Measurements from ENCODE around the gene RAI14.
"Not testable (repeated sequence)": the region's sequence is repeated elsewhere in the genome, so short reads cannot be mapped to it uniquely, and the experiment has no call there.

Gene RAI14

DNA sequence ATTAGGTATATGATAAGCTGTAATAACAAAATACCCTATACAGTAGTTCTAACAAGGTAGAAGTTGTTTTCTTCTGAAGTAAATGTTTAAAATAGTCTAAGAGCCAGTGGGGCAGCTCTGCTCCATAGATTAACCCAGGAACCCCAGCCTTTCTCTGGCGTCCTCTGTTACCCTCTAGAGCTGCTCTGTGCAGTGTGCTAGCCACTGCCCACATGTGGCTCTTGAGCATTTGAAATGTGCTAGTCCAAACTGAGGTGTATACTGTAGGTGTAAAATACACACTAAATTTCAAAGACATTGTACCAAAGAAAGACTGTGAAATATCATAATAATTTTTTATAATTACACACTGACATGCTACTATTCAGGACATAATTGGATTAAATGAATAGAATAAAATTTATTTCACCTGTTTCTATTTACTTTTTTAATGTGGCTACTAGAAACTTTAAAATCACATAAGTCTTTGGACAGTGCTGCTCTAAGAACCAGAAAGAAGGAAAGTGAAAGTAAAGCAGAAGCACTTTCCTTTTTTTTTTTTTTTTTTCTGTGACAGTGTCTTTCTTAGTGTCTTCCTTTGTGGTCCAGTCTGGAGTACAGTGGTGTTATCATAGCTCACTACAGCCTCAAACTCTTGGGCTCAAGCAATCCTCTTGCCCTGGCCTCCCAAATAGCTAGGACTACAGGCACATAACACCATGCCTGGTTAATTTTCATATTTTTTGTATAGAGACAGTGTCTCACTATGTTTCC, 39.3 kb downstream of the RAI14 start:
- Histone ChIP-seq H3K4me3 (ENCODE audit: low read length in 2 of 2) (no peak overlapping the region), H3K27ac (ENCODE audit: low read depth in 2 of 2, low read length in 2 of 2) (no peak overlapping the region), H3K27me3 (ENCODE audit: control insufficient read depth in 2 of 2, insufficient read depth in 2 of 2, low read length in 2 of 2) (no peaks in the 10 kb centered on the region), H3K4me1 (ENCODE audit: control insufficient read depth in 2 of 2, insufficient read depth in 2 of 2, low read length in 2 of 2) (peaks cover 3 to 14% of the 10 kb centered on the region in 2 donors), H3K9ac (ENCODE audit: low read depth in 1 of 2, low read length in 2 of 2) (no peak overlapping the region), H3K9me3 (ENCODE audit: control insufficient read depth in 2 of 2, low read length in 2 of 2) (no peaks in the 10 kb centered on the region), H3K36me3 (ENCODE audit: control insufficient read depth in 2 of 2, insufficient read depth in 2 of 2, low read length in 2 of 2) (no peaks in the 10 kb centered on the region)

DNA sequence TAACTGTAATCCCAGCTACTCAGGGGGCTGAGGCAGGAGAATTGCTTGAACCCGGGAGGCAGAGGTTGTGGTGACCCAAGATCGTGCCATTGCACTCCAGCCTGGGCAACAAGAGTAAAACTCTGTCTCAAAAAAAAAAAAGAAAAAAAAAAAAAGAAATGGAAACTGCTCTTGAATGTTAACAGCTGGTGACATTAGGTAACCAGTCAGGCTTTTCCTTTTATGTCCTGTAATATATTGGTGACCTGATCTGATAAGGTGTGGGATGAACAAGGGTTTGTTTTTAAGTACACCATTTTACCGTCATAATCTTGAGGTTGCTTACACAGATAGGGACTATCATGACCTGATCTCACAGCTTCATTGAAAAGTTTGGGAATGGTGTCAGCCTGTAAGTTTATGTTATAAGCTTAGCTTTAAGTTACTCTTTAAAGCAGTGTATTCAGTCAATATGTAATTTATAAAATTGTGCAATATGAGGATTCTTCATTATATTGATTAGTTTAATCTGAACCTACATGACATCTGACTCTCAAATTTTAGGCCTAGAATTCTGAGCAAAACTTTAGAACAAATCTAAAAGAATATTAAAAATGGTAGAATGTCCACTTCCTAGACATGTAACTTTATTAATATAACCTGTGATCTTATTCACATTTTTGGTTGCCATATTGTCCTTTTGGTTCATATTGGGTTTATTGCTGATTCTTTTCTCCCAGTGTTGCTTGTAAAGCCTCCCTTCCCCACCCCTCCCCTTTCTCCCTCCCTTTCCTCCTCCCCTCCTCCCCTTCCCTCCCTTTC, 41.4 kb downstream of the RAI14 start:
- Histone ChIP-seq H3K4me1 (ENCODE audit: control insufficient read depth in 2 of 2, insufficient read depth in 2 of 2, low read length in 2 of 2) (peaks cover 3 to 14% of the 10 kb centered on the region in 2 donors), H3K9ac (ENCODE audit: low read depth in 1 of 2, low read length in 2 of 2) (no peak overlapping the region), H3K27ac (ENCODE audit: low read depth in 2 of 2, low read length in 2 of 2) (no peak overlapping the region), H3K9me3 (ENCODE audit: control insufficient read depth in 2 of 2, low read length in 2 of 2) (no peaks in the 10 kb centered on the region), H3K27me3 (ENCODE audit: control insufficient read depth in 2 of 2, insufficient read depth in 2 of 2, low read length in 2 of 2) (no peaks in the 10 kb centered on the region), H3K36me3 (ENCODE audit: control insufficient read depth in 2 of 2, insufficient read depth in 2 of 2, low read length in 2 of 2) (no peaks in the 10 kb centered on the region), H3K4me3 (ENCODE audit: low read length in 2 of 2) (no peak overlapping the region)

DNA sequence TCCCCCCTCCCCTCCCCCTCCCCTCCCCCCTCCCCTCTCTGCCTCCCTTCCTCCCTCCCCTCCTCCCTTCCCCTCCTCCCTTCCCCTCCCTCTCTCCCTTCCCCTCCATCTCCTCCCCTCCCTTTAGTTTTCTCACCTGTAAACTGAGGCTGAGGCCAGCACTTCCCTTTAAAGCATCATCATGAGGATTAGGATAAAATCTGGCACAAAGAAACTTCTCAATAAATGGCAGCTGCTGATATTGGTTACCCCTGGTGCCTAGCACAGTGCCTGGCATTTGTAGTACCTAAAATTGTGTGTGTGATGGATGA, 41.9 kb downstream of the RAI14 start:
- Histone ChIP-seq H3K4me1 (ENCODE audit: control insufficient read depth in 2 of 2, insufficient read depth in 2 of 2, low read length in 2 of 2) (peaks cover 3 to 14% of the 10 kb centered on the region in 2 donors), H3K27me3 (ENCODE audit: control insufficient read depth in 2 of 2, insufficient read depth in 2 of 2, low read length in 2 of 2) (no peaks in the 10 kb centered on the region), H3K4me3 (ENCODE audit: low read length in 2 of 2) (no peak overlapping the region), H3K27ac (ENCODE audit: low read depth in 2 of 2, low read length in 2 of 2) (no peak overlapping the region), H3K9me3 (ENCODE audit: control insufficient read depth in 2 of 2, low read length in 2 of 2) (no peaks in the 10 kb centered on the region), H3K9ac (ENCODE audit: low read depth in 1 of 2, low read length in 2 of 2) (no peak overlapping the region), H3K36me3 (ENCODE audit: control insufficient read depth in 2 of 2, insufficient read depth in 2 of 2, low read length in 2 of 2) (no peaks in the 10 kb centered on the region)

DNA sequence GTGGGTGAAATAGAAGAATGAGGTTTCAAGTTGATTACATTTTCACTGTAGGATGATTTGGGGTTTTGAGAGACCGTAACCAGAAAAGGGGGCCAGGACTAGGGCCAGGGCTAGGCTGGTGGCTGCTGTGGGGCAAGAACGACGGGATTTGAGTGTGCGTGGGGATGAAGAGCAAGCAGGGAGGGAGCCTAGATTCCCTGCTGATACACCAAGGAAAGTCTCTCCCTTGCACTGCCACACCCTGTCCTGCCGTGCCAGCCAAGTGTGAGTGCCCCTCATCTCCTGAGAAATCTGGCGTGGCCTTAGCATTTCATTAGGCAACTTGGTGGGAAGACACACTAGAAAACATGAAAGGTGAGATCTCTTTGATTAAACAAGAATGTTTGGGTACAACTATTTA, 42.6 kb downstream of the RAI14 start:
- Histone ChIP-seq H3K27me3 (ENCODE audit: control insufficient read depth in 2 of 2, insufficient read depth in 2 of 2, low read length in 2 of 2) (no peaks in the 10 kb centered on the region), H3K36me3 (ENCODE audit: control insufficient read depth in 2 of 2, insufficient read depth in 2 of 2, low read length in 2 of 2) (no peaks in the 10 kb centered on the region), H3K4me1 (ENCODE audit: control insufficient read depth in 2 of 2, insufficient read depth in 2 of 2, low read length in 2 of 2) (peaks cover 3 to 14% of the 10 kb centered on the region in 2 donors), H3K9me3 (ENCODE audit: control insufficient read depth in 2 of 2, low read length in 2 of 2) (no peaks in the 10 kb centered on the region), H3K4me3 (ENCODE audit: low read length in 2 of 2) (no peak overlapping the region), H3K9ac (ENCODE audit: low read depth in 1 of 2, low read length in 2 of 2) (no peak overlapping the region), H3K27ac (ENCODE audit: low read depth in 2 of 2, low read length in 2 of 2) (no peak overlapping the region)

DNA sequence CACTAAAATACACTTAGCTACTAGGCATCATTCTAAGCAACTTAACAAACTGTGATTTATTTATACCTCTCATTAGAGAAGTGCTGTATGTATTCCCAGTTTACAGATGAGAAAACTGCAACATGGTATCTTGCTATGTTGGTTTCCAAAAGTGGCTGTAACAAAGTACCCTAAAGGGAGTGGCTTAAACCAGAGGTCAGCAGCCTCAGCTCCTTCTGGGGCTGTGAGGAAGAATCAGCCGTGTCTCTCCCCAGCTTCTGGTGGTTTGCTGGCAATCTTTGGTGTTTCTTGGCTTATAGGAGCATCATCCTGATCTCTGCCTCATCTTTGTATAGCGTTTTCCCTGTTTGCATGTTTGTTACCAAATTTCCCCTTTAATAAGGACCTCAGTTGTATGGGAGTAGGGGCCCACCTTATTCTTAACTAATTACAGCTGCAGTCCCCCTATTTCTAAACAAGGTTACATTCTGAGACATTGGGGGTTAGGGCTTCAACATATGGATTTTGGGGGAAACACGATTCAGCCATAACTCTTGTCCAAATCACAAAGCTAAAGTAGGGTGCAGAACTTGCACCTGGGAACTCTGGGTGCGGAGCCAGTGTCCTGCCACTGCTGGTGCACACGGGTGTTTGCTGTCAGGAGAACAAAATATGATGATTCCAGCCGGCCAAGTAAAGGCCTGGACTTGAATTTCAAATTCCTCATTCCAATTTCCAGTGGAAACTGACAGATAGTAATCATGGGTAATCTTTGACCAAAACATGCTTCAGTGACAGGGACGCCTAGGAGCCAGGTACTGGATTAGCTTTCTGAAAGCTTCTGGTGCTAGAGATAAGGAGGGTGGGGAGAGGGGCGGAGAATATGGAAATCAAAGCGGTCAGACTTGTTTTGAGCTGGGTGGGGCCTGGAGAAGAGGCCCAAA, 43.3 kb downstream of the RAI14 start:
- no peaks in the 10 kb centered on the region for H3K36me3 ChIP-seq (ENCODE audit: control insufficient read depth in 2 of 2, insufficient read depth in 2 of 2, low read length in 2 of 2)
- H3K4me3 ChIP-seq (ENCODE audit: low read length in 2 of 2): no peak overlapping the region
- no peaks in the 10 kb centered on the region for H3K9me3 ChIP-seq (ENCODE audit: control insufficient read depth in 2 of 2, low read length in 2 of 2)
- no peak overlapping the region for H3K27ac ChIP-seq (ENCODE audit: low read depth in 2 of 2, low read length in 2 of 2)
- H3K9ac ChIP-seq (ENCODE audit: low read depth in 1 of 2, low read length in 2 of 2): no peak overlapping the region
- H3K4me1 ChIP-seq (ENCODE audit: control insufficient read depth in 2 of 2, insufficient read depth in 2 of 2, low read length in 2 of 2): peaks cover 3 to 14% of the 10 kb centered on the region in 2 donors
- H3K27me3 ChIP-seq (ENCODE audit: control insufficient read depth in 2 of 2, insufficient read depth in 2 of 2, low read length in 2 of 2): no peaks in the 10 kb centered on the region

DNA sequence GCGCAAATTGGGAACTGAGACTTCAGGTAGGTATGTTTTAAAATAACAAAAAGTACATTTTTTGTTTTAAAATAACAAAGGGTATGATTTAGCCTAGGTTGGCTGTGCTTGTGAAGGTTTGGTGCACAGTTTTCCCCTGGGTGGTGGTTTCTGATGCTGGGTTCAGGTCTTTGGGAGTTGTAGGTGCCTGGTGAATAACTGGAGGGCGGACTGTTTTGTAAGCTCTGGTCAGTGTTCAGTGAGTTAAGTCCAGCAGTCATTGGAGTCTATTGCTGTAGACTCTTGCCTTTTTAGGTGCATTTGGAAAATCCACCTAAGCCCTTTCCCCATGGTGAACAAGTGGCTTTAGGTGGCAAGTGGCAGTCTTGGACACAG, 43.9 kb downstream of the RAI14 start:
- H3K9me3 ChIP-seq (ENCODE audit: control insufficient read depth in 2 of 2, low read length in 2 of 2): no peaks in the 10 kb centered on the region
- H3K9ac ChIP-seq (ENCODE audit: low read depth in 1 of 2, low read length in 2 of 2): no peak overlapping the region
- no peaks in the 10 kb centered on the region for H3K36me3 ChIP-seq (ENCODE audit: control insufficient read depth in 2 of 2, insufficient read depth in 2 of 2, low read length in 2 of 2)
- peaks cover 3 to 14% of the 10 kb centered on the region in 2 donors for H3K4me1 ChIP-seq (ENCODE audit: control insufficient read depth in 2 of 2, insufficient read depth in 2 of 2, low read length in 2 of 2)
- no peak overlapping the region for H3K4me3 ChIP-seq (ENCODE audit: low read length in 2 of 2)
- H3K27ac ChIP-seq (ENCODE audit: low read depth in 2 of 2, low read length in 2 of 2): no peak overlapping the region
- no peaks in the 10 kb centered on the region for H3K27me3 ChIP-seq (ENCODE audit: control insufficient read depth in 2 of 2, insufficient read depth in 2 of 2, low read length in 2 of 2)

DNA sequence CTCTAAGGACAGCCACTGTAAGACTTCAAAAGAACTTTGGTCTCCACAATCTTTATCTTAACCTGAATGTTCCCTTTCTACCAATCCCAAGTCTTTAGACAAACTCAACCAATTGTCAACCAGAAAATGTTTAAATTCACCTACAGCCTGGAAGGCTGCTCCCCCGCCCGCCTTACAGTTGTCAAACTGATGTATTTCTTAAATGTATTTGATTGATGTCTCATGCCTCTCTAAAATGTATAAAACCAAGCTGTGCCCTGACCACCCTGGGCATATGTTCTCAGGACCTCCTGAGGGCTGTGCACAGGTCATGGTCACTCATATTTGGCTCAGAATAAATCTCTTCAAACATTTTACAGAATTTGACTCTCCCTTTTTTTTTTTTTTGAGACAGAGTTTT, 45.3 kb downstream of the RAI14 start:
- H3K4me3 ChIP-seq (ENCODE audit: low read length in 2 of 2); H3K27ac ChIP-seq (ENCODE audit: low read depth in 2 of 2, low read length in 2 of 2); H3K36me3 ChIP-seq (ENCODE audit: control insufficient read depth in 2 of 2, insufficient read depth in 2 of 2, low read length in 2 of 2); H3K9ac ChIP-seq (ENCODE audit: low read depth in 1 of 2, low read length in 2 of 2); H3K27me3 ChIP-seq (ENCODE audit: control insufficient read depth in 2 of 2, insufficient read depth in 2 of 2, low read length in 2 of 2); H3K9me3 ChIP-seq (ENCODE audit: control insufficient read depth in 2 of 2, low read length in 2 of 2): not testable (repeated sequence)
- H3K4me1 ChIP-seq (ENCODE audit: control insufficient read depth in 2 of 2, insufficient read depth in 2 of 2, low read length in 2 of 2): peaks cover 3 to 12% of the 10 kb centered on the region in 2 donors

DNA sequence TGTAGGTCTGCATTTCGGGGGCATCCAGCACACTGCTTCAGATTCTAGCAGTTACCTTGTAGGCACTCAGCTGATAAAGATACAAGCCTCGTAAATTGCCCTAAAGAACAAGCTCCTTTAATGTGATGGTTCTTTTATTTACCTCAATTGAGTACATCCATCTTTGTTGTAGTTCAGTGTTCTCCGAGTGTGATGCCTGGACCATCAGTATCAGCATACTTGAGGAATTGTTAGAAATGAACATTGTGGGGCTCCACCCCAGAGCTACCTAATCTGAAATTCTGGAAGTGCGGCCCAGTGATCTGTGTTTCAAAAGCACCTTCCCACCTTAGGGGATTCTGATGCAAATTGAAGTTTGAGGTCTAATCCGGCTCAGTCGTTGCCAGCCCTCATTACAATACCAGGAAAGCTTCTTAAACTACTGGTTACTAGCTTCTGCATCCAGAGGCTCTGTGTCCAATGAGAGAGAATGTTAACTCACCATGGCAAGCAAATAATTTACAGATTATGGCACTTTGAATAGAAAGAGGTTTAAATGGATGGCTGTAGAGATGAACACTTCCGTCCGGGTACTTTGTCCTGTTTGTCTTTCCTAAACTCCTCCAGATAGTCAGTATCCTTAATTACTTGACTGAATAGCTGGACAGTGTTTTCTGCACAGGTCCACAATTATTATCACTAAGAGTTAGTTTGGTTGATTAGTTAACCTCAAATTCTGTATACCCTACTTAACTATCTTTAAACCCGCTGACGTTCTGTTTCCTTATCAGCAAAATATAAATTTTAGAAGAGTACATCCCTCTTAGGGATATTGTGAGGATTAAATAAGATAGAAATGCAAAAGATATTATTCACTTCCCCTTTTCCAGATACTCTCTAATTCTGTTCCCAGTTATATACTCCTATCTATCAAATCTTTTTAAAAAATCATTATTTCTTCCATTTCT, 47.9 kb downstream of the RAI14 start:
- Histone ChIP-seq H3K9ac (ENCODE audit: low read depth in 1 of 2, low read length in 2 of 2) (no peak overlapping the region), H3K9me3 (ENCODE audit: control insufficient read depth in 2 of 2, low read length in 2 of 2) (no peaks in the 10 kb centered on the region), H3K4me1 (ENCODE audit: control insufficient read depth in 2 of 2, insufficient read depth in 2 of 2, low read length in 2 of 2) (peaks cover 3 to 12% of the 10 kb centered on the region in 2 donors), H3K27ac (ENCODE audit: low read depth in 2 of 2, low read length in 2 of 2) (no peak overlapping the region), H3K27me3 (ENCODE audit: control insufficient read depth in 2 of 2, insufficient read depth in 2 of 2, low read length in 2 of 2) (no peaks in the 10 kb centered on the region), H3K4me3 (ENCODE audit: low read length in 2 of 2) (no peak overlapping the region), H3K36me3 (ENCODE audit: control insufficient read depth in 2 of 2, insufficient read depth in 2 of 2, low read length in 2 of 2) (no peaks in the 10 kb centered on the region)

DNA sequence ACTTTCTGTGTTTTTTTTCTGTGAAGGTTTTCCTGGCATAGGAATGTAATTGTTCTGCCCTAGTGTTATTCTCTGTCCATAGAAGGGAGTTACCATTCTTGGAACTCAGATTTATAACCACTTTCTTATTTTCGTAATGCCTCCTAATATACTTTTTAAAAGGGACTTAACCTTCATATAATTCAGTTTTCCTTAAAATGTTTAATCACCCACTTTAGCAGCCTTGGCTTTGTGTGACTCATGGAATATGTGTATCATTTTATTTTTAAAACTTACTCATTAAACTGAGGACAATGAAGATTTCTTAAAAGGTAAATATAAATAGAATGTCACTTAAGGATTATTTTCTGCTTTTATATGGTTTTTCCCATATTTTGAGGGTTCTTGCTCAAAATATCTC, 50.0 kb downstream of the RAI14 start:
- H3K27ac ChIP-seq (ENCODE audit: low read depth in 2 of 2, low read length in 2 of 2): no peak overlapping the region
- no peaks in the 10 kb centered on the region for H3K27me3 ChIP-seq (ENCODE audit: control insufficient read depth in 2 of 2, insufficient read depth in 2 of 2, low read length in 2 of 2)
- H3K9ac ChIP-seq (ENCODE audit: low read depth in 1 of 2, low read length in 2 of 2): no peak overlapping the region
- H3K4me1 ChIP-seq (ENCODE audit: control insufficient read depth in 2 of 2, insufficient read depth in 2 of 2, low read length in 2 of 2): no peaks in the 10 kb centered on the region
- no peaks in the 10 kb centered on the region for H3K9me3 ChIP-seq (ENCODE audit: control insufficient read depth in 2 of 2, low read length in 2 of 2)
- no peak overlapping the region for H3K4me3 ChIP-seq (ENCODE audit: low read length in 2 of 2)
- no peaks in the 10 kb centered on the region for H3K36me3 ChIP-seq (ENCODE audit: control insufficient read depth in 2 of 2, insufficient read depth in 2 of 2, low read length in 2 of 2)

Data from mucosa of rectum (tissue), 2 donors.